H1 (cell line): ENCODE measurements around the gene KLHDC8A. TPM values are rescaled to one million over a fixed set of nuclear protein-coding genes. Genes with fewer than 3 reads are reported as not detected.

ENCODE experiments used
- CHD2 ChIP-seq: IDR thresholded peaks from 2 replicates; pipeline ENCODE4 v1.6.1; 2012; ENCODE audit warnings: low read length, improper control_type of control experiment
- FOSL1 ChIP-seq: IDR thresholded peaks from 2 replicates; pipeline ENCODE4 v1.6.1; 2011; ENCODE audit warnings: mild to moderate bottlenecking, low read depth, low read length, moderate library complexity; ENCODE audit not compliant: insufficient read depth
- MAX ChIP-seq: IDR thresholded peaks from 2 replicates; pipeline ENCODE4 v1.6.1; 2012; ENCODE audit warnings: inconsistent platforms
- PHF8 ChIP-seq: fragments of 200-600 bp; sonication (generic); conservative IDR thresholded peaks from 2 replicates; pipeline ENCODE4 v1.7.1; 2012; ENCODE audit warnings: low read depth, mild to moderate bottlenecking, inconsistent platforms, low read length, moderate library complexity
- polyA plus RNA-seq, 7 experiments: library from polyadenylated mRNA; depleted of rRNA in 3 of 7; stranded (reverse) in 5 of 7; unstranded in 2 of 7; fragments of >200 nt in 5 of 7; fragments of 200-250 nt in 2 of 7; gene quantifications; 1 replicate in 5 of 7; 2 replicates in 1 of 7; 4 replicates in 1 of 7; pipeline versions ENCODE4 v1.2.1 to v1.2.3, GENCODE V29; 2011 to 2013; ENCODE audit warnings: missing spikeins in 2 of 7, mixed read lengths in 2 of 7
- total RNA-seq: library from RNA; stranded (reverse); fragmentation: NEBNext Ultra II Directional; extraction: Animal tissue kit (Norgen Biotek cat#: 25700); gene quantifications from 2 replicates; pipeline ENCODE4 v1.2.1, GENCODE V29; 2021

Gene KLHDC8A
- total and polyA plus RNA-seq, 2 of the 8 experiments (the other 6 are each of a cell fraction or from before 2014, with no cell fraction given) = 1.9 to 3.4 TPM

GRCh38 chr1:205316161-205316566 is 40.6 kb downstream of the KLHDC8A start (continued):
- TF ChIP-seq PHF8 = no peak
- no peak for TF ChIP-seq MAX
- no peak for TF ChIP-seq CHD2
- TF ChIP-seq FOSL1 = no peak
